K562 (cell line): Measurements from ENCODE around the gene SLC30A3. TPM values are rescaled to one million over a fixed set of nuclear protein-coding genes. Genes with fewer than 3 reads are reported as not detected.

Experiments used
- ATAC-seq: fragments of 200-7000 bp; cut with Tn5 transposase; 3 replicates; pipeline ENCODE4 v1.9.1; 2020; ENCODE audit warnings: moderate library complexity
- BruUV-seq: library from RNA; stranded (reverse); fragments of 400-500 nt; replicated peaks from 2 replicates; lab custom pipeline; 2021; lab: Mats Ljungman, UMichigan
- CTCF ChIA-PET: fragments of 300-600 bp; formaldehyde crosslinking; extraction: SDS; loops from one replicate; lab custom pipeline; 2021; ENCODE audit warnings: low intra/inter-chr PET ratio; lab: Yijun Ruan, JAX
- POLR2A ChIA-PET: fragments of 300-600, 350-650 bp; sonication (Branson Sonifier 250); formaldehyde crosslinking; extraction: SDS; loops from one replicate; lab custom pipeline; 2021; ENCODE audit warnings: antibody characterized with exemption, inconsistent platforms; lab: Yijun Ruan, JAX
- DNase-seq, 4 experiments: peaks; one replicate each; pipeline versions ENCODE4 v3.0.0 to v3.0.0-alpha.2; 2011 to 2018; ENCODE audit warnings: low spot score in 3 of 4, mixed read lengths in 3 of 4; ENCODE audit errors: extremely low read depth in 1 of 4
- FAIRE-seq: peaks from 2 replicates; lab custom pipeline; 2011; peaks lifted over from hg19 to GRCh38; lab: Jason Lieb, UNC
- H2AFZ ChIP-seq: 2 replicates; pipeline ENCODE4 v1.6.0; 2011; ENCODE audit warnings: low read depth, low read length, control low read depth, inconsistent platforms
- H3K27ac ChIP-seq: fragments of 200-600 bp; 3 replicates; pipeline ENCODE4 v1.8.0; 2011; ENCODE audit warnings: low read depth, mild to moderate bottlenecking, control low read depth, inconsistent platforms, low read length, moderate library complexity, mixed read lengths; ENCODE audit errors: extremely low read depth
- H3K27me3 ChIP-seq, 2 experiments: fragments of 300-600 bp in 1 of 2; 2 replicates in 1 of 2; 3 replicates in 1 of 2; pipeline versions ENCODE4 v1.6.0 to v1.8.0; 2011; ENCODE audit warnings: inconsistent platforms in 2 of 2, low read length in 2 of 2, mild to moderate bottlenecking in 1 of 2, mixed read lengths in 1 of 2, moderate library complexity in 1 of 2; ENCODE audit not compliant: control insufficient read depth in 2 of 2, insufficient read depth in 2 of 2
- H3K36me3 ChIP-seq: fragments of 300-600 bp; 3 replicates; pipeline ENCODE4 v1.8.0; 2011; ENCODE audit warnings: mild to moderate bottlenecking, low read length, inconsistent platforms; ENCODE audit not compliant: control insufficient read depth, insufficient read depth
- H3K4me1 ChIP-seq, 2 experiments: fragments of 200-600 bp in 1 of 2; replicated peaks in 1 of 2; 2 replicates in 1 of 2; 3 replicates in 1 of 2; pipeline versions ENCODE4 v1.5.1 to v1.8.0; 2011; ENCODE audit warnings: inconsistent platforms in 2 of 2, low read length in 2 of 2, mild to moderate bottlenecking in 1 of 2, mixed read lengths in 1 of 2, moderate library complexity in 1 of 2; ENCODE audit not compliant: control insufficient read depth in 2 of 2, insufficient read depth in 2 of 2
- H3K4me2 ChIP-seq: 2 replicates; pipeline ENCODE4 v1.6.1; 2011; ENCODE audit warnings: low read length, control low read depth, inconsistent platforms, mixed read lengths; ENCODE audit not compliant: insufficient read depth
- H3K4me3 ChIP-seq: fragments of 200-600 bp; sonication (generic), shearing (Covaris generic); 2 replicates; pipeline ENCODE4 v1.5.1; 2016; ENCODE audit warnings: control low read depth, inconsistent platforms
- H3K79me2 ChIP-seq: fragments of 200-600 bp; 3 replicates; pipeline ENCODE4 v1.8.0; 2011; ENCODE audit warnings: low read length, inconsistent platforms; ENCODE audit not compliant: control insufficient read depth, insufficient read depth
- H3K9ac ChIP-seq, 2 experiments: 2 replicates each; pipeline versions ENCODE4 v1.6.0 to v1.6.1; 2011; ENCODE audit warnings: low read depth in 2 of 2, low read length in 2 of 2, control low read depth in 1 of 2, inconsistent platforms in 1 of 2, mild to moderate bottlenecking in 1 of 2, mixed read lengths in 1 of 2; ENCODE audit not compliant: insufficient read depth in 1 of 2
- H3K9me1 ChIP-seq: one replicate; pipeline ENCODE4 v1.6.0; 2011; ENCODE audit warnings: inconsistent platforms, mild to moderate bottlenecking, low read length, moderate library complexity; ENCODE audit not compliant: control insufficient read depth, insufficient read depth
- H3K9me3 ChIP-seq: replicated peaks from 2 replicates; pipeline ENCODE4 v1.5.1; 2011; ENCODE audit warnings: low read depth, low read length, inconsistent platforms; ENCODE audit not compliant: control insufficient read depth, insufficient read depth
- H4K20me1 ChIP-seq: replicated peaks from 2 replicates; pipeline ENCODE4 v1.6.1; 2011; ENCODE audit warnings: low read length, inconsistent platforms, mixed read lengths; ENCODE audit not compliant: control insufficient read depth, insufficient read depth
- ATF1 ChIP-seq, 2 experiments: fragments of 450-650 bp in 1 of 2; IDR thresholded peaks; 2 replicates each; pipeline ENCODE4 v1.6.1; 2016; ENCODE audit warnings: missing compliant biosample characterization in 1 of 2, missing genetic modification characterization in 1 of 2
- BDP1 ChIP-seq: IDR thresholded peaks from 3 replicates; pipeline ENCODE4 v1.6.1; 2011; ENCODE audit not compliant: insufficient read length, insufficient read depth
- BHLHE40 ChIP-seq: IDR thresholded peaks from 2 replicates; pipeline ENCODE4 v1.6.1; 2011; ENCODE audit warnings: low read length, improper control_type of control experiment
- CREB3 ChIP-seq: fragments of 450-650 bp; conservative IDR thresholded peaks from 2 replicates; pipeline ENCODE4 v1.6.1; 2016; ENCODE audit warnings: missing genetic modification characterization, low read depth, mild to moderate bottlenecking, missing compliant biosample characterization, moderate library complexity
- ELF2 ChIP-seq: fragments of 250-450 bp; sonication (Bioruptor Pico); IDR thresholded peaks from 2 replicates; pipeline ENCODE4 v1.5.0; 2021; ENCODE audit warnings: mild to moderate bottlenecking
- GTF2E2 ChIP-seq: fragments of 200-800 bp; sonication (Bioruptor generic); IDR thresholded peaks from 2 replicates; pipeline ENCODE4 v1.6.1; 2016; ENCODE audit warnings: missing genetic modification characterization, missing compliant biosample characterization
- GTF2F1 ChIP-seq: IDR thresholded peaks from 2 replicates; pipeline ENCODE4 v1.6.1; 2011; ENCODE audit warnings: low read depth, low read length, improper control_type of control experiment
- HMG20B ChIP-seq: fragments of 250-450 bp; sonication (Bioruptor Pico); IDR thresholded peaks from 2 replicates; pipeline ENCODE4 v1.5.0; 2021; ENCODE audit warnings: mild to moderate bottlenecking
- HNRNPUL1 ChIP-seq: fragments of 200-400 bp; formaldehyde crosslinking; IDR thresholded peaks from 2 replicates; pipeline ENCODE4 v1.6.1; 2017; ENCODE audit warnings: low read length
- LARP7 ChIP-seq: fragments of 450-650 bp; IDR thresholded peaks from 2 replicates; pipeline ENCODE4 v1.6.1; 2016
- PBX2 ChIP-seq, 2 experiments: IDR thresholded peaks in 1 of 2; conservative IDR thresholded peaks in 1 of 2; 2 replicates each; pipeline ENCODE4 v1.6.1; 2016; ENCODE audit warnings: low read depth in 2 of 2, mild to moderate bottlenecking in 1 of 2, missing compliant biosample characterization in 1 of 2, missing genetic modification characterization in 1 of 2, moderate library complexity in 1 of 2
- PRMT5 ChIP-seq: sonication (generic); formaldehyde crosslinking; IDR thresholded peaks from 2 replicates; pipeline ENCODE4 v1.5.0; 2020; ENCODE audit warnings: missing genetic modification reagents
- SIN3B ChIP-seq: fragments of 450-650 bp; IDR thresholded peaks from 2 replicates; pipeline ENCODE4 v1.6.1; 2017; ENCODE audit warnings: low read depth, mild to moderate bottlenecking, moderate library complexity
- XRCC4 ChIP-seq: IDR thresholded peaks from one replicate; pipeline ENCODE4 v1.6.1; 2011; ENCODE audit not compliant: insufficient read depth, insufficient read length; ENCODE audit errors: extremely low read depth
- ZNF3 ChIP-seq: fragments of 250-450 bp; sonication (Bioruptor Pico); IDR thresholded peaks from 2 replicates; pipeline ENCODE4 v1.5.0; 2021; ENCODE audit warnings: mild to moderate bottlenecking, moderate library complexity
- ZNF444 ChIP-seq: fragments of 250-450 bp; sonication (Bioruptor Pico); IDR thresholded peaks from 2 replicates; pipeline ENCODE4 v1.4.0; 2020; ENCODE audit warnings: mild to moderate bottlenecking, moderate library complexity
- ZNF584 ChIP-seq: fragments of 200-800 bp; sonication (Bioruptor generic); IDR thresholded peaks from 2 replicates; pipeline ENCODE4 v1.6.1; 2016; ENCODE audit warnings: low read depth, mild to moderate bottlenecking, missing genetic modification characterization, missing compliant biosample characterization
- ZNF740 ChIP-seq, 3 experiments: fragments of 200-800 bp in 1 of 3; sonication (Bioruptor generic) in 1 of 3; sonication (generic) in 1 of 3; formaldehyde crosslinking in 1 of 3; IDR thresholded peaks; 2 replicates each; pipeline versions ENCODE4 v1.6.1 to v1.8.0; 2016 to 2022; ENCODE audit warnings: mild to moderate bottlenecking in 2 of 3, missing compliant biosample characterization in 2 of 3, missing genetic modification characterization in 2 of 3, missing genetic modification reagents in 1 of 3
- WGBS: fragments of 100-300 bp; shearing (Covaris generic); methylation state at CpG from one replicate; pipeline ENCODE4 v1.1.6; 2016; ENCODE audit warnings: low coverage, mixed read lengths; ENCODE audit not compliant: insufficient coverage; ENCODE audit errors: missing lambda C conversion rate; 5-methylcytosine and 5-hydroxymethylcytosine counted together
- in situ Hi-C: fragments of 300-500 bp; cut with MboI; formaldehyde crosslinking; loops from 4 replicates; pipeline ENCODE4 v1.15.0; 2018; ENCODE audit warnings: inconsistent platforms, mixed read lengths
- intact Hi-C: fragments of 100-400 bp; cut with micrococcal nuclease; formaldehyde crosslinking; loops from 2 replicates; pipeline ENCODE4 v1.14.2; 2022
- polyA plus RNA-seq, 8 experiments: library from polyadenylated mRNA; depleted of rRNA in 4 of 8; stranded (reverse) in 5 of 8; unstranded in 3 of 8; fragments of >200 nt; fragmentation: Nextera tagmentation in 2 of 8; fragmentation: Illumina TruSeq in 1 of 8; extraction: Ambion mirVana in 2 of 8; extraction: Trizol in 1 of 8; gene quantifications; 2 replicates each; pipeline versions ENCODE4 v1.2.1 to v1.2.3, GENCODE V29; 2011 to 2014; ENCODE audit warnings: inconsistent platforms in 1 of 8, missing spikeins in 1 of 8
- total RNA-seq, 7 experiments: library from RNA; depleted of rRNA in 6 of 7; stranded (reverse); fragments of >200 nt in 6 of 7; fragmentation: Illumina TruSeq in 2 of 7; extraction: Trizol in 2 of 7; gene quantifications; 2 replicates each; pipeline versions ENCODE4 v1.2.1 to v1.2.3, GENCODE V29; 2011 to 2021; ENCODE audit warnings: low replicate concordance in 1 of 7

Gene SLC30A3
- total and polyA plus RNA-seq, 9 of the 15 experiments (the other 6 are each of a cell fraction or from before 2014, with no cell fraction given) = 0.03 to 2.7 (median 0.89) TPM; not detected in 1

- ChIA-PET CTCF (no interaction called here), POLR2A (no interaction called here)
- intact Hi-C loops = no loop called here
- H3K79me2 ChIP-seq = peaks cover 10% of the 10 kb centered on the region; the same call in 1 of the 3 replicates
- H3K9ac ChIP-seq = no peak overlapping the region
- FAIRE-seq (no peak), ATAC-seq (no peak), DNase-seq (no peak)
- no peak overlapping the region for H3K27ac ChIP-seq
- H3K27me3 ChIP-seq = no peaks in the 10 kb centered on the region
- BruUV-seq = no TSS peak
- H3K4me2 ChIP-seq = no peak overlapping the region
- WGBS = 96% methylated on average over 8 of the region's 8 CpGs
- peaks cover 4 to 11% of the 10 kb centered on the region in 2 experiments; a peak in 4 of 5 replicates for H3K4me1 ChIP-seq
- no peaks in the 10 kb centered on the region for H3K9me1 ChIP-seq
- peaks cover 95% of the 10 kb centered on the region for H3K36me3 ChIP-seq
- H2AFZ ChIP-seq = no peak overlapping the region
- no peaks in the 10 kb centered on the region for H3K9me3 ChIP-seq
- no peaks in the 10 kb centered on the region for H4K20me1 ChIP-seq
- in situ Hi-C loops = no loop called here
- no peak overlapping the region for H3K4me3 ChIP-seq
- TF ChIP-seq BDP1 (no peak), HMG20B (CRISPR knock-in tag) (no peak), SIN3B (no peak), ZNF444 (no peak), GTF2E2 (tag) (no peak), XRCC4 (no peak), LARP7 (no peak), ZNF3 (CRISPR knock-in tag) (no peak), ELF2 (CRISPR knock-in tag) (no peak), PBX2 (CRISPR knock-in tag; IDR thresholded peaks at IDR 0.05; ENCODE audit: low read depth) (no peak), PBX2 (tag; conservative IDR thresholded peaks at IDR 0.05; ENCODE audit: low read depth) (no peak), HNRNPUL1 (no peak), BHLHE40 (no peak), PRMT5 (CRISPR knock-in tag) (no peak), CREB3 (tag) (no peak), ZNF740 (CRISPR knock-in tag; IDR thresholded peaks at IDR 0.05) (no peak), ZNF740 (tag; IDR thresholded peaks at IDR 0.05) (no peak), ATF1 (CRISPR knock-in tag; IDR thresholded peaks at IDR 0.05) (no peak), ATF1 (tag; IDR thresholded peaks at IDR 0.05) (no peak), ZNF584 (no peak), GTF2F1 (no peak)
Observed at GRCh38 chr2:27204566-27204965, 58.3 kb downstream of the SLC30A3 start.
